ENCODE measurements around the gene INPP5A.

DNA sequence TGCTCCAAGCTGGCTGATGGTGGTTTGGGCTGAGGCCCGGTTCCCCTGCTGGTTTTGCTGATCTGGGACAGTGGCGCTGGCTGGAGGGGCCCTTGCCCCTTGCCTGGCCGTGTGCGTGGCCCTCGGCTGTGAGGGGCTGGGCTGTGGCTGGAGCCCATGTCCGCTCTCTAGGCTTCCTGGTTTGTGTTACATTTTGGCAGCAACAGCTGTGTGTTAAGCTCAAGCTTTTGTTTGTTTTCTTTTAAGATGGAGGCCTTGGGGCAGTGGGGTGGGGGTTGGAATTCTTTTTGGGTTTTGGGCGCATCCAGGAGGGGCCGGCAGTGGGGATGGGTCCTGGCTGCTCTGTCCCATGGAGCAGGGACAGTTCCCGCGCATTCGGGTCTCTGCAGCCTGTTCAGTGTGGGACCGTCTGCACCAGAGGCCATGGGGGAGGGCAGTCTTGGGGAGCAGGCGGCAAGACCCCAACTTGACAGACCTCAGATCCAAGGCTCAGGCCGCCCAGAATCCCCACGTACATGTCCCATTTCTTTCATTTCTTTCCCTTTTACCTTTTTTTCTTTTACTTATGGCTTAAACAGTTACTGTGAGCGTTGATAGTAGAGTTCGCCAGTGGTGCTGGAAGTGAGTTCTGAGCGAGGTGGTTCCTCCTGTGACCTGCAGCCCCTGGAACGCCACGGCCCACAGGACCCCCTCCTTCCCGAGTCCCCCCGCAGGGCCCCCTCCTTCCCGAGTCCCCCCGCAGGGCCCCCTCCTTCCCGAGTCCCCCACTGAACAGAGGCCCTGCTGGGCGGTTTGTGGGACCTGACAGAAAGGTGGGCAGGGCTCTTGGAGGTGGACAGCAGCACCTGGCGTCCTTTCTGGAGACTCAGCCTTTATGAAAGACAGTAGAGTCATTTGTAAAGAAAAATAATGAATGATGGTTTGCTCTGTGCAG, 75.3 kb downstream of the INPP5A start:
- TF ChIP-seq, protein P1, sequence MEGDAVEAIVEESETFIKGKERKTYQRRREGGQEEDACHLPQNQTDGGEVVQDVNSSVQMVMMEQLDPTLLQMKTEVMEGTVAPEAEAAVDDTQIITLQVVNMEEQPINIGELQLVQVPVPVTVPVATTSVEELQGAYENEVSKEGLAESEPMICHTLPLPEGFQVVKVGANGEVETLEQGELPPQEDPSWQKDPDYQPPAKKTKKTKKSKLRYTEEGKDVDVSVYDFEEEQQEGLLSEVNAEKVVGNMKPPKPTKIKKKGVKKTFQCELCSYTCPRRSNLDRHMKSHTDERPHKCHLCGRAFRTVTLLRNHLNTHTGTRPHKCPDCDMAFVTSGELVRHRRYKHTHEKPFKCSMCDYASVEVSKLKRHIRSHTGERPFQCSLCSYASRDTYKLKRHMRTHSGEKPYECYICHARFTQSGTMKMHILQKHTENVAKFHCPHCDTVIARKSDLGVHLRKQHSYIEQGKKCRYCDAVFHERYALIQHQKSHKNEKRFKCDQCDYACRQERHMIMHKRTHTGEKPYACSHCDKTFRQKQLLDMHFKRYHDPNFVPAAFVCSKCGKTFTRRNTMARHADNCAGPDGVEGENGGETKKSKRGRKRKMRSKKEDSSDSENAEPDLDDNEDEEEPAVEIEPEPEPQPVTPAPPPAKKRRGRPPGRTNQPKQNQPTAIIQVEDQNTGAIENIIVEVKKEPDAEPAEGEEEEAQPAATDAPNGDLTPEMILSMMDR (IDR thresholded peaks at IDR 0.05; ENCODE audit: poor library complexity), result no peak
- no peak for TF ChIP-seq EZH2 (IDR thresholded peaks at IDR 0.05; ENCODE audit: borderline replicate concordance)
- no peak for TF ChIP-seq EZH2phosphoT487 (IDR thresholded peaks at IDR 0.05; ENCODE audit: low read depth, severe bottlenecking, unreplicated experiment)
